Right kidney (tissue), 1 donor: ENCODE results near the gene EIF1AD.

Source experiments
- DNase-seq: peaks from one replicate; pipeline ENCODE4 v3.0.0-alpha.2; 2016

The EIF1AD gene

GRCh38 chr11:66003291-66003690 is 1.3 kb upstream of the EIF1AD start:
- no peak for DNase-seq

- DNase-seq = peak; percentile 67
Observed at GRCh38 chr11:66002648-66003225, 780 bp upstream of the EIF1AD start.

- DNase-seq = no peak
Observed at GRCh38 chr11:65997286-65997685, 4.7 kb downstream of the EIF1AD start.

GRCh38 chr11:65992056-65992455 is 9.9 kb downstream of the EIF1AD start:
- no peak for DNase-seq

DNA sequence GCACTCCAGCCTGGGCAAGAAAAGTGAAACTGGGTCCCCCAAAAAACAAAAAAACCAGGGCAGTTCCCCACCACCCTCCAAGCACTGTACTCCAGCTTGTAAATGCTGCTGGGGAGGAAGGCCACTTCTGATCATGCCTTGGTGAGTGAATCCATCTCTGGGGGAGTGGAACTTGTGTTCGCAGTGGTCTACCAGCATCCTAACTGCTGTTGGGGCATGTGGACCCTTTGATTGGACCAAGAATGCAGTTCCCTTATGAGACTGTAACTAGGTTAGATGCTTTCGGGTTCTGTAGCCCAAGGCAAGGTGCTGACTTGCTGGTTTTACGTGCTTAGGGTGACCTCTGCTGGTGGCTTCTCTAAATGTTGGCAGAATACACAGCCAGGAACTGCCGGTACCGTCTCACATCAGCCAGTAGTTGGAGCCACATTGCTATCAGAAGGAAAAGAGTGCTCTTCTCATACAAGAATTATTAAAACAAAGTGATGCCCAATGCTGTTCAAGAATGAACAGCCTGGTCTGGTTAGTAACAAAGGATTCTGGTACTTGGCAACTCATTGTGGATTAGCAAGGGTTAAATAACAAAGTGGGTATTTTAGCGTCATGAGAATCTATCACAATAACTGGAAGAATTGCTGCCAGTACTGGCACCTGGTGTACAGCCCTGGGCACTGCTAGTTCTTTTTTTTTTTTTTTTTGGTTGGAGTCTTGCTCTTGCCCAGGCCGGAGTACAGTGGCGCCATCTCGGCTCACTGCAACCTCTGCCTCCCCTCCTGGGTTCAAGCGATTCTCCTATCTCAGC is 13.0 kb downstream of the EIF1AD start:
- DNase-seq = peak; percentile 78

DNA sequence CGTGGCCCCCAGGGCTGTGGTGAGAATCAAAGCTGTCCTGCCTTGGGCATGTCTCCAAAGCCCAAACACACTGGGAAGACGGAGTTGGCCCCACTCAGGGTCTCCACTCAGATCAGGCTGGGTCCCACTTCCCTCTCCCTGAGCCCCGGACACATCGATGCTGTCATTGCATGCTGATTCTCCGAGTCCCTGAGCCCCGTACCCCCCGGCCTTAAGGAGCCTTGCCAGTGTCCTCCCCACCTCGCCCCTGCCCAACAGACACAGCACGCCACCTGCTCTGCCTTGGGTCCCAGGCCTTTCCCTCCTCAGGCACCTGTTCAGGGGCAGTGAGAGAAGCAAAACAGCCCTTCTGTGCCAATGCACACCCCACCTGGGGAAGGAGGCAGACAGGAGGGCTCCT is 14.6 kb downstream of the EIF1AD start:
- no peak for DNase-seq

GRCh38 chr11:65983589-65983987 is 18.4 kb downstream of the EIF1AD start:
- DNase-seq = no peak

DNA sequence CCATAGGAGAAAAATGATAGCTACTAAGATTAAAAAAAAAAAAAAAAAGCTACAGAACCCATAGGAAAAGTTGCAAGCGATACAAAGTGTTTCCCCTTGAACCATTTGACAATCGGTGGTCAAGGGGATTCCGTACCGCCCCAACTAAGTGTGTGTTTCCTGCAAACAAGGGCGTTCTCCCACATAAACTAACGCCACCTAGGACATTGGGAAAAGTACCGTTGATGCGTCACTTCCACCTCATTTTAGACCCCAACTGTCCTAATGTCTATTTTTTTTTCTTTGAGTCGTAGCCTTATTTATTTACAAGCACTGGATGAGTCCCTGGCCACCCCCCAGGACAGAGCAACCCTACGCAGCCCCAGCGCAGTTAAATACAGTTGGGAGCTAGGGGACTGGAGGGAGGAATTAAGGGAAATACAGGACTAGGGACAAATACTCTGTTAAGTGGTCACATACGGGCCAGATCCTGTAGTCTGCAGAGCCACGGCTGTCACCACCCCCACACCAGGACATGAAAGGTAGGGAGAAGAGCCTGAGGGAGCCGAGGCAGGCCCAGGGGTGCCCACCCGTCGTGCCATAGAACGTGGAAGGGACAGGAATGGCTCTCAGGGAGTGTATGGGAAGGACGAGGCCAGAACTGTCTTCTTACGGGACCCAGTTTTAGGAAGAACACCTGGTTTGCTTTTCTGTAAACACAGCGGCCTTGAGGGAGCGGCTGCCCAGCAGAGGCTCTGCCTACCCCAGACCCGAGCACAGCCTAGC is 19.0 kb downstream of the EIF1AD start:
- no peak for DNase-seq

- DNase-seq = no peak
Observed at GRCh38 chr11:65981972-65982823, 19.8 kb downstream of the EIF1AD start.

DNA sequence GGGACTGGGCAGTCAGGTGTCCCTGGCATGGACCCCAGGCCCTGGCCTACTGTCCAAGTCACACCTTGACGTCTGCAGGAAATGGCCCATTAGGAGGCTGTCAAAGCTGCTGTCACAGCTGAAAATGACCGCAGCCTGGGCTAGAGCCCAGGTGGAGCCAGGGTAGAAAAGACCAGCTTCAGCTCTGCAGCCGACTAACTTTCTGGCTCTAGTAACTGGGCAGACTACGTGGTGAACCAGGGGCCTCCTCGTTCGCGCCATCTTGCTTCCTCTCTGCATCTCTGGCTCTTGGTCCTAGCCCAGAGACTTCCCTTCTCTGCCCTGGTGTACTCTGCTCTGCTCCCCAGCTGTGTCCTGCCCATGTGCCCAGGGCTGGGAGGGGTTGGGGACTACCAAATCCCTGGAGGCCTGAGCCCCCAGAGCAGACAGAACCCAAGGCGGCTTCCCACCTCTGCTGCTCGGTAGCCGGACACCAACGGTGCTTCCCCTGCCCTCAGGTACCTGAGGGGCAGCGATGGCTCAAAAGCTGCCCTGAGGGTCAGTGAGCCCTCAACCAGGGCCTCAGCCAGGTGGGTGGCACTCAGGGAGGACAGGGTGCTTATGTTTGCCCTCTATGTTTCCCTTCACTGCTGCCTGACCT is 20.7 kb downstream of the EIF1AD start:
- no peak for DNase-seq

- no peak for DNase-seq
Observed at GRCh38 chr11:65979261-65979759, 22.6 kb downstream of the EIF1AD start.

DNA sequence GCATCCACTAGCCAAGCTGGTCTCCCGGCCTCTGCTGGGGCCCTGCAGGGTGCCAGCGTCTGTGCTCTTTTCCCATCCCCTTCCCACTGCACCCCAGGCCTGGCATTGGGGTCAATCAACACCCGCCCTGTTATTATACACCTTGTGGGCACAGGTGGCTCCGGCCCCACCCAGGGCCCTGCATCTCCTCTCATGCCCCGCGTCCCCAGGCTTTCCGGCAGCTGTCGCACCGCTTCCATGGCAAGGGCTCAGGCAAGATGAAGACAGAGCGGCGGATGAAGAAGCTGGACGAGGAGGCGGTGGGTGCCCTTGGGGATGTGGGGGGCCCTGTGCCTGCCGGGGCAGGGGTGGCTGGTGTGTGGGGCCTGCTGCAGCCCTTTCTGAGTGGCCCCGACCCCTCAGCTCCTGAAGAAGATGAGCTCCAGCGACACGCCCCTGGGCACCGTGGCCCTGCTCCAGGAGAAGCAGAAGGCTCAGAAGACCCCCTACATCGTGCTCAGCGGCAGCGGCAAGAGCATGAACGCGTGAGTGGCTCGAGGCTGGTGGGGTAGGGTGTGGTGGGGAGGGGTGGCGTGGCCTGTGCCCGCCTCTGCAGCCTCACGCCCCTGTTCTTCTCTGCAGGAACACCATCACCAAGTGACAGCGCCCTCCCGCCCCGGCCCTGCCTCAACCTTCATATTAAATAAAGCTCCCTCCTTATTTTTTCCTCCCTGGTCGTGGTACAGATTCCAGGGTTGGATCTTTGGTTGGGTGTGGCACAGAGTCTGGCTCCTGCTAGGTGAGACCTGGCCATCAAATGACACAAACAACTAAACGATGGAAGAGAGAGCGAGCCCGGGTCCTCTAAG is 23.3 kb downstream of the EIF1AD start:
- no peak for DNase-seq

DNA sequence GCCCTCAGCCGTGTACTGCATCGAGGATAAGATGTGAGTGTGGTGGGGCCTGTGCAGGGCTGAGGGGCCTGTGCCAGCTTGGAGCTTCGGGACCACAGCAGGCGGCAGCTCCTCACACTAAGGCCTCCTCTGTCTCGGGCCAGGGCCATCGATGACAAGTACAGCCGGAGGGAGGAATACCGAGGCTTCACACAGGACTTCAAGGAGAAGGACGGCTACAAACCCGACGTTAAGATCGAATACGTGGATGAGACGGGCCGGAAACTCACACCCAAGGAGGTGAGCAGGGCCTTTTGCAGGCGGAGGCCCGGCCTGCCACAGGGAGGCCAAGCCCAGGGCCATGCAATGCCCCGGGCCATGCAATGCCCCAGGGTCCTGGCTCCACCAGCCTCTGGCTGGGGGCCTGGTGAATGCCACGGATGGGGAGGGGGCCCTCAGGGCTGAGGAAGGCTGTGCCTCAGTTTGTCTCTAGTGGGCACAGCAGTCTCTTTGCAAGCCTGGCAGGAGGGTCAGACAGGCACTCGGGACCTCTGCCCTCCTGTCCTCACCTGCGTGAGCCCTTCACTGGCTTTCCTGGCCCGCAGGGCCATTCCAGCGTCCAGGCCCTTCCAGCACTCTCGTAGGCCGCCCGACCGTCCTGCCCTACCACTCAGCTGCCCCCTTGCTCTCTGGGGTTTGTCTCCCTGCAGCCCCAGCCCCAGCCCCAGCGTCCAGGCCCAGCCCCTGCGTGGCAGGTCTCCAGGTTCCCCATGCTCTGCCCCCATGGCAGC is 24.2 kb downstream of the EIF1AD start:
- no peak for DNase-seq

DNA sequence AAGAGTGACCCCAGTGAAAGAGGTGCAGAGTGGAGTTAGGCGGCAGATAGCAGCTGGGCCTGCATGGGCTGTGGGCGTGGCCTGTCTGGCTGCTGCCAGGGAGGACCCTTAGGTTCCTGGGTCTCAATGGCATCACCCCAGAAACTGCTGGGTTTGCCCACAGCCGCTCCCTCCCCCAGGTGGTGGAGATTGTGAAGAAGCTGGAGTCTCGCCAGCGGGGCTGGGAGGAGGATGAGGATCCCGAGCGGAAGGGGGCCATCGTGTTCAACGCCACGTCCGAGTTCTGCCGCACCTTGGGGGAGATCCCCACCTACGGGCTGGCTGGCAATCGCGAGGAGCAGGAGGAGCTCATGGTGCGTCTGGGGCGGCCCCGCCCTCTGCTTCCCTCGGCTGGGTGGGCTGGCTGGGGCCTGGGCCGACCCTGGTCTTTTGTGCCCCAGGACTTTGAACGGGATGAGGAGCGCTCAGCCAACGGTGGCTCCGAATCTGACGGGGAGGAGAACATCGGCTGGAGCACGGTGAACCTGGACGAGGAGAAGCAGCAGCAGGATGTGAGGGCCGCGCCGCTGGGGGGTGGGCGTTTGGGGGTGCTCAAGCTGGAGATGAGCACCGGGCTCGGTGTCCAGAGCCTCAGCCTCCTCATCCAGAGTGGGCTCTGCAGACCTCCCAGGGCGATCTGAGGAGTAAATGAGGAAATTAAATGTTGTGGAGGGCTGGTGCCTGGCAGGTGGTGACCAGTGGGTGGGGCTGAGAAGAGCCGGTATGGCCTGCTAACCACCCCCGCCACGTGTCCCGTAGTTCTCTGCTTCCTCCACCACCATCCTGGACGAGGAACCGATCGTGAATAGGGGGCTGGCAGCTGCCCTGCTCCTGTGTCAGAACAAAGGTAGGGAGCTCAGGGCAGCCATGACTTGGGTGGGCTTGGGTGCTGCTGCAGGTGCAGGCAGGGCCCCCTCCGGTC is 25.5 kb downstream of the EIF1AD start:
- no peak for DNase-seq

DNA sequence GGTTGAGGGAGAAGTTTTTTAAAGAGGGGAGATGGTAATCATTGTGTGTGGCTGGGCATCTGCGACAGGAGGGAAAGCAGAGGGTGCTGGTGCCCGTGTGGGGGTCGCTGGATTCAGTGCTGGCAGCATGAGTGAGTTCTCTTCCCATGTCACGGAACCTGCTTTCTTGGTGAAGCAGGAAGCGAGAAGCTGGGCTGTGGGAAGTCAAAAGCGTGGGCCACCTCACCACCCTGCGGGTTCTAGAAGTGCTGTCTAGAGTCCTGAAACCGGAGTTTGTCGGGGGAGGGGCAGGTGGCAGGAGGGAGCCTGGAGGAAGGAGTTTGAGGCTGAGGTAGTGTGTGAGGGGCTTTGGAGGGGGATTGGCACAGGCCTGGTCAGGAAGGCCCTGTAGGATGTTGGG is 26.2 kb downstream of the EIF1AD start:
- no peak for DNase-seq

DNA sequence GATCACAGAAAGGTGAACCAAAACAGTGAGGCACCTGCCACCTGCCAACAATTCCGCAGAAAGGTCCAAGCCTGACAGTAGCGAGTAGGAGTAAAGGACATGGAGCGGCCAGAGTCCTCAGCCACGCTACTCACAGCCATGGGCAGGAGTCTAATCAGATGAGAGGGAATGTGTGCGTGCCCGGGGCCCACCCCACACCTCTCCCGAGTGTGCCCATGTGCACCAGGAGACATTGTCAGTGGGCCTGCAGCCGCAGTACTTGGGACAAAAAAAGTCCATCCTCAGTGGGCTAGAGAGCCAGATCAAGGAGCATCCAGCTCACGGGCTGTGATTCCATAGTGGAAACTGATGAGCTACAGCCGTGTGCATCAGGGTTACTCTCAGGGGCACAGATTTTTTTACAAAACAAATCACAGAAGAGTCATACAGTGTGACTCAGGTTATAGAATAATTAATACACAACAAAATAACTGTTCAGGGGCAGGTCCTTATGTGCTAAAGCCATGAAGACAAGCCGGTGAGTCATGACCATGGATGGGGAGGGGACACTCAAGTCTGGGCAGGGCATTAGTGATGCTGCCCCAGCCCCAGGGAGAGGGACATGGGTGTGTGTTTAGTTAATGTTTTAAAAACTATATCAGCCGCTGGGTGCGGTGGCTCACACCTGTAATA is 28.4 kb downstream of the EIF1AD start:
- no peak for DNase-seq

DNA sequence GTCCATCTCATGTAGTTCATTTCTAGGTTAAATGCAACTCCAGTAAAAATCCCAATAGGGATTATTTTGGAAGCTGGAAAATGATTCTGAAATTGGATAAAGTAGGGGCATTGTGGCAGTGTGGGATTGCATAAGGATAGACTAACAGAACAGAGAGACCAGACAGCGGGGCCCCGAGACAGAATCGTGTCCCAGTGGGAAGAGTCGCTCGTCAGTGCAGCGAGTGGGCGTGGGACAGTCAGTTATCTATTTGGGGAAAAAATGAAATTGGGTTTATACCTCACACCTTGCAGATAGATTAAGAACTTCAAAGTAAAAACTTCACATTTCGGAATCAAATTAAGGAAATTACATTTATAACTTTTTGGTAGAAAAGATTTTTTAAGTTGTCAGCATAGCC is 29.8 kb downstream of the EIF1AD start:
- no peak for DNase-seq
